ENCODE measurements around the gene TBR1.

DNA sequence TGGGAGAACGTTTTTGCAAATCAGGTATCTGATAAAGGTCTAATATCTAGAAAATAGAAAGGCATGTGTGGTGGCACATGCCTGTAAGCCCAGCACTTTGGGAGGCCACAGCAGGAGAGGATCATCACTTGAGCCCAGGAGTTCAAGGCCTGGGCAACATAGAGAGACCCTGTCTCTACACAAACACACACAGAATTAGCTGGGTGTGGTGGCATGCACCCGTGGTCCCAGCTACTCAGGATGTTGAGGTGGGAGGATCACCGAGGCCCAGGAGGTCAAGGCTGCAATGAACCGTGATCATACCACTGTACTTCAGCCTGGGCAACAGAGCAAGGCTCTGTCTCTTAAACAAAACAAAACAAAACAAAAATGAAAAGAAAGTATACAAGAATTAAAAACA, 13.8 kb upstream of the TBR1 start:
- TF ChIP-seq, protein P1, sequence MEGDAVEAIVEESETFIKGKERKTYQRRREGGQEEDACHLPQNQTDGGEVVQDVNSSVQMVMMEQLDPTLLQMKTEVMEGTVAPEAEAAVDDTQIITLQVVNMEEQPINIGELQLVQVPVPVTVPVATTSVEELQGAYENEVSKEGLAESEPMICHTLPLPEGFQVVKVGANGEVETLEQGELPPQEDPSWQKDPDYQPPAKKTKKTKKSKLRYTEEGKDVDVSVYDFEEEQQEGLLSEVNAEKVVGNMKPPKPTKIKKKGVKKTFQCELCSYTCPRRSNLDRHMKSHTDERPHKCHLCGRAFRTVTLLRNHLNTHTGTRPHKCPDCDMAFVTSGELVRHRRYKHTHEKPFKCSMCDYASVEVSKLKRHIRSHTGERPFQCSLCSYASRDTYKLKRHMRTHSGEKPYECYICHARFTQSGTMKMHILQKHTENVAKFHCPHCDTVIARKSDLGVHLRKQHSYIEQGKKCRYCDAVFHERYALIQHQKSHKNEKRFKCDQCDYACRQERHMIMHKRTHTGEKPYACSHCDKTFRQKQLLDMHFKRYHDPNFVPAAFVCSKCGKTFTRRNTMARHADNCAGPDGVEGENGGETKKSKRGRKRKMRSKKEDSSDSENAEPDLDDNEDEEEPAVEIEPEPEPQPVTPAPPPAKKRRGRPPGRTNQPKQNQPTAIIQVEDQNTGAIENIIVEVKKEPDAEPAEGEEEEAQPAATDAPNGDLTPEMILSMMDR (conservative IDR thresholded peaks at IDR 0.05; ENCODE audit: low read depth in 2 of 2): no peak
- no peak for TF ChIP-seq EZH2 (IDR thresholded peaks at IDR 0.05; ENCODE audit: low read depth, unreplicated experiment)
- TF ChIP-seq, protein P2, sequence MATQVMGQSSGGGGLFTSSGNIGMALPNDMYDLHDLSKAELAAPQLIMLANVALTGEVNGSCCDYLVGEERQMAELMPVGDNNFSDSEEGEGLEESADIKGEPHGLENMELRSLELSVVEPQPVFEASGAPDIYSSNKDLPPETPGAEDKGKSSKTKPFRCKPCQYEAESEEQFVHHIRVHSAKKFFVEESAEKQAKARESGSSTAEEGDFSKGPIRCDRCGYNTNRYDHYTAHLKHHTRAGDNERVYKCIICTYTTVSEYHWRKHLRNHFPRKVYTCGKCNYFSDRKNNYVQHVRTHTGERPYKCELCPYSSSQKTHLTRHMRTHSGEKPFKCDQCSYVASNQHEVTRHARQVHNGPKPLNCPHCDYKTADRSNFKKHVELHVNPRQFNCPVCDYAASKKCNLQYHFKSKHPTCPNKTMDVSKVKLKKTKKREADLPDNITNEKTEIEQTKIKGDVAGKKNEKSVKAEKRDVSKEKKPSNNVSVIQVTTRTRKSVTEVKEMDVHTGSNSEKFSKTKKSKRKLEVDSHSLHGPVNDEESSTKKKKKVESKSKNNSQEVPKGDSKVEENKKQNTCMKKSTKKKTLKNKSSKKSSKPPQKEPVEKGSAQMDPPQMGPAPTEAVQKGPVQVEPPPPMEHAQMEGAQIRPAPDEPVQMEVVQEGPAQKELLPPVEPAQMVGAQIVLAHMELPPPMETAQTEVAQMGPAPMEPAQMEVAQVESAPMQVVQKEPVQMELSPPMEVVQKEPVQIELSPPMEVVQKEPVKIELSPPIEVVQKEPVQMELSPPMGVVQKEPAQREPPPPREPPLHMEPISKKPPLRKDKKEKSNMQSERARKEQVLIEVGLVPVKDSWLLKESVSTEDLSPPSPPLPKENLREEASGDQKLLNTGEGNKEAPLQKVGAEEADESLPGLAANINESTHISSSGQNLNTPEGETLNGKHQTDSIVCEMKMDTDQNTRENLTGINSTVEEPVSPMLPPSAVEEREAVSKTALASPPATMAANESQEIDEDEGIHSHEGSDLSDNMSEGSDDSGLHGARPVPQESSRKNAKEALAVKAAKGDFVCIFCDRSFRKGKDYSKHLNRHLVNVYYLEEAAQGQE (IDR thresholded peaks at IDR 0.05; ENCODE audit: unreplicated experiment): no peak
- TF ChIP-seq POLR2AphosphoS5 (IDR thresholded peaks at IDR 0.05; ENCODE audit: low read depth): no peak
- TF ChIP-seq, protein P3, sequence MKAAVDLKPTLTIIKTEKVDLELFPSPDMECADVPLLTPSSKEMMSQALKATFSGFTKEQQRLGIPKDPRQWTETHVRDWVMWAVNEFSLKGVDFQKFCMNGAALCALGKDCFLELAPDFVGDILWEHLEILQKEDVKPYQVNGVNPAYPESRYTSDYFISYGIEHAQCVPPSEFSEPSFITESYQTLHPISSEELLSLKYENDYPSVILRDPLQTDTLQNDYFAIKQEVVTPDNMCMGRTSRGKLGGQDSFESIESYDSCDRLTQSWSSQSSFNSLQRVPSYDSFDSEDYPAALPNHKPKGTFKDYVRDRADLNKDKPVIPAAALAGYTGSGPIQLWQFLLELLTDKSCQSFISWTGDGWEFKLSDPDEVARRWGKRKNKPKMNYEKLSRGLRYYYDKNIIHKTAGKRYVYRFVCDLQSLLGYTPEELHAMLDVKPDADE (IDR thresholded peaks at IDR 0.05): no peak
- TF ChIP-seq EZH2phosphoT487 (IDR thresholded peaks at IDR 0.05; ENCODE audit: unreplicated experiment): no peak
- TF ChIP-seq CREB1 (CRISPR knock-in tag; IDR thresholded peaks at IDR 0.05; ENCODE audit: low read depth): no peak
- TF ChIP-seq ZNF331 (CRISPR knock-in tag; IDR thresholded peaks at IDR 0.05; ENCODE audit: low read depth): no peak
- no peak for TF ChIP-seq ZNF114 (CRISPR knock-in tag; IDR thresholded peaks at IDR 0.05)
- TF ChIP-seq JUNB (IDR thresholded peaks at IDR 0.05; ENCODE audit: unreplicated experiment): no peak
- TF ChIP-seq STAT1 (IDR thresholded peaks at IDR 0.05; ENCODE audit: unreplicated experiment): no peak
- no peak for TF ChIP-seq NANOG (IDR thresholded peaks at IDR 0.05; ENCODE audit: borderline replicate concordance)
- TF ChIP-seq, protein P4, sequence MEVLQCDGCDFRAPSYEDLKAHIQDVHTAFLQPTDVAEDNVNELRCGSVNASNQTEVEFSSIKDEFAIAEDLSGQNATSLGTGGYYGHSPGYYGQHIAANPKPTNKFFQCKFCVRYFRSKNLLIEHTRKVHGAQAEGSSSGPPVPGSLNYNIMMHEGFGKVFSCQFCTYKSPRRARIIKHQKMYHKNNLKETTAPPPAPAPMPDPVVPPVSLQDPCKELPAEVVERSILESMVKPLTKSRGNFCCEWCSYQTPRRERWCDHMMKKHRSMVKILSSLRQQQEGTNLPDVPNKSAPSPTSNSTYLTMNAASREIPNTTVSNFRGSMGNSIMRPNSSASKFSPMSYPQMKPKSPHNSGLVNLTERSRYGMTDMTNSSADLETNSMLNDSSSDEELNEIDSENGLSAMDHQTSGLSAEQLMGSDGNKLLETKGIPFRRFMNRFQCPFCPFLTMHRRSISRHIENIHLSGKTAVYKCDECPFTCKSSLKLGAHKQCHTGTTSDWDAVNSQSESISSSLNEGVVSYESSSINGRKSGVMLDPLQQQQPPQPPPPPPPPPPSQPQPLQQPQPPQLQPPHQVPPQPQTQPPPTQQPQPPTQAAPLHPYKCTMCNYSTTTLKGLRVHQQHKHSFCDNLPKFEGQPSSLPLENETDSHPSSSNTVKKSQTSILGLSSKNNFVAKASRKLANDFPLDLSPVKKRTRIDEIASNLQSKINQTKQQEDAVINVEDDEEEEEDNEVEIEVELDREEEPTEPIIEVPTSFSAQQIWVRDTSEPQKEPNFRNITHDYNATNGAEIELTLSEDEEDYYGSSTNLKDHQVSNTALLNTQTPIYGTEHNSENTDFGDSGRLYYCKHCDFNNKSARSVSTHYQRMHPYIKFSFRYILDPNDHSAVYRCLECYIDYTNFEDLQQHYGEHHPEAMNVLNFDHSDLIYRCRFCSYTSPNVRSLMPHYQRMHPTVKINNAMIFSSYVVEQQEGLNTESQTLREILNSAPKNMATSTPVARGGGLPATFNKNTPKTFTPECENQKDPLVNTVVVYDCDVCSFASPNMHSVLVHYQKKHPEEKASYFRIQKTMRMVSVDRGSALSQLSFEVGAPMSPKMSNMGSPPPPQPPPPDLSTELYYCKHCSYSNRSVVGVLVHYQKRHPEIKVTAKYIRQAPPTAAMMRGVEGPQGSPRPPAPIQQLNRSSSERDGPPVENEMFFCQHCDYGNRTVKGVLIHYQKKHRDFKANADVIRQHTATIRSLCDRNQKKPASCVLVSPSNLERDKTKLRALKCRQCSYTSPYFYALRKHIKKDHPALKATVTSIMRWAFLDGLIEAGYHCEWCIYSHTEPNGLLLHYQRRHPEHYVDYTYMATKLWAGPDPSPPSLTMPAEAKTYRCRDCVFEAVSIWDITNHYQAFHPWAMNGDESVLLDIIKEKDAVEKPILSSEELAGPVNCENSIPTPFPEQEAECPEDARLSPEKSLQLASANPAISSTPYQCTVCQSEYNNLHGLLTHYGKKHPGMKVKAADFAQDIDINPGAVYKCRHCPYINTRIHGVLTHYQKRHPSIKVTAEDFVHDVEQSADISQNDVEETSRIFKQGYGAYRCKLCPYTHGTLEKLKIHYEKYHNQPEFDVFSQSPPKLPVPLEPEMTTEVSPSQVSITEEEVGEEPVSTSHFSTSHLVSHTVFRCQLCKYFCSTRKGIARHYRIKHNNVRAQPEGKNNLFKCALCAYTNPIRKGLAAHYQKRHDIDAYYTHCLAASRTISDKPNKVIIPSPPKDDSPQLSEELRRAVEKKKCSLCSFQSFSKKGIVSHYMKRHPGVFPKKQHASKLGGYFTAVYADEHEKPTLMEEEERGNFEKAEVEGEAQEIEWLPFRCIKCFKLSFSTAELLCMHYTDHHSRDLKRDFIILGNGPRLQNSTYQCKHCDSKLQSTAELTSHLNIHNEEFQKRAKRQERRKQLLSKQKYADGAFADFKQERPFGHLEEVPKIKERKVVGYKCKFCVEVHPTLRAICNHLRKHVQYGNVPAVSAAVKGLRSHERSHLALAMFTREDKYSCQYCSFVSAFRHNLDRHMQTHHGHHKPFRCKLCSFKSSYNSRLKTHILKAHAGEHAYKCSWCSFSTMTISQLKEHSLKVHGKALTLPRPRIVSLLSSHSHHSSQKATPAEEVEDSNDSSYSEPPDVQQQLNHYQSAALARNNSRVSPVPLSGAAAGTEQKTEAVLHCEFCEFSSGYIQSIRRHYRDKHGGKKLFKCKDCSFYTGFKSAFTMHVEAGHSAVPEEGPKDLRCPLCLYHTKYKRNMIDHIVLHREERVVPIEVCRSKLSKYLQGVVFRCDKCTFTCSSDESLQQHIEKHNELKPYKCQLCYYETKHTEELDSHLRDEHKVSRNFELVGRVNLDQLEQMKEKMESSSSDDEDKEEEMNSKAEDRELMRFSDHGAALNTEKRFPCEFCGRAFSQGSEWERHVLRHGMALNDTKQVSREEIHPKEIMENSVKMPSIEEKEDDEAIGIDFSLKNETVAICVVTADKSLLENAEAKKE (CRISPR knock-in tag; IDR thresholded peaks at IDR 0.05): no peak

Data from GM23338 (cell line).